Neutrophil (primary cell): ENCODE data around the gene USP17L10.
"Not testable (repeated sequence)": the region's sequence is repeated elsewhere in the genome, so short reads cannot be mapped to it uniquely, and the experiment has no call there.

Experiments used
- H3K27ac ChIP-seq: fragments of 200-600 bp; sonication (generic); 2 replicates; pipeline ENCODE4 v1.5.1; 2016; ENCODE audit warnings: mild to moderate bottlenecking, moderate library complexity
- H3K27me3 ChIP-seq: fragments of 200-600 bp; sonication (generic); 2 replicates; pipeline ENCODE4 v1.6.0; 2016; ENCODE audit warnings: mild to moderate bottlenecking
- H3K36me3 ChIP-seq: fragments of 200-600 bp; sonication (generic); 2 replicates; pipeline ENCODE4 v1.5.1; 2017
- H3K4me1 ChIP-seq, 2 experiments: fragments of 200-600 bp in 1 of 2; sonication (generic) in 1 of 2; 1 replicate in 1 of 2; 2 replicates in 1 of 2; pipeline versions ENCODE4 v1.5.1 to v1.6.1; 2013 to 2016; ENCODE audit warnings: low read depth in 1 of 2, low read length in 1 of 2, mild to moderate bottlenecking in 1 of 2, moderate library complexity in 1 of 2; ENCODE audit not compliant: control insufficient read depth in 1 of 2, insufficient read depth in 1 of 2
- H3K4me3 ChIP-seq, 2 experiments: fragments of 200-600 bp in 1 of 2; sonication (generic) in 1 of 2; 1 replicate in 1 of 2; 2 replicates in 1 of 2; pipeline ENCODE4 v1.5.1; 2013 to 2016; ENCODE audit warnings: low read depth in 1 of 2, low read length in 1 of 2, mild to moderate bottlenecking in 1 of 2, moderate library complexity in 1 of 2
- H3K9me3 ChIP-seq: fragments of 200-600 bp; sonication (generic); 2 replicates; pipeline ENCODE4 v1.5.1; 2016

Gene USP17L10

GRCh38 chr4:9257824-9258223 is 47.4 kb downstream of the USP17L10 start, which contains the start of gene USP17L20:
USP17L20 (plus strand) TSS chr4:9258124; CDS start chr4:9258124, 0 bp downstream.
- not testable (repeated sequence) for H3K4me3 ChIP-seq, H3K27me3 ChIP-seq, H3K4me1 ChIP-seq, H3K9me3 ChIP-seq, H3K36me3 ChIP-seq, H3K27ac ChIP-seq
